ENCODE data around the gene SHISAL1. TPM values are rescaled to one million over a fixed set of nuclear protein-coding genes. Genes with fewer than 3 reads are reported as not detected.

The SHISAL1 gene
- total RNA-seq, 2 experiments from 2014 or later, result not detected

DNA sequence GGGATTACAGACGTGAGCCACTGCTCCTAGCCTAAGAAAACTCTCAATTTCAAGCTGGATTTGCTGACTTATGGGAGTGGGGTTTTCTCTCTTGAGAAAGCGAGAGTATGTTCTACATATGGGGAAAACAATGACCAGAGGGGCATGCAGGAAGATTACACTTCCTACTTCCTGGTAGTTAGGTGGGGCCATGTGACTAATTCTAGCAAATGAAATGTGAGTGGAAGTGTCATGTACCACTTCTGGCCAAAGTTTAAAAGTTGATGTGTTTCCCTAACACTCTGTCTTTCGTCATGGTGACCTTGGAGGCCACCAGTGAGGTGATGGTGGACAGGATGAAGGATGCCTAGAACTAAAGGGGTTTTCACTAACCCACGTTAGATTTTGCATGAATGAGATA is 81.5 kb downstream of the SHISAL1 start:
- Mint-ChIP-seq H3K36me3 (ENCODE audit: low read depth) (no peaks in the 10 kb centered on the region), H3K27ac (no peak overlapping the region), H3K9me3 (peaks cover 10% of the 10 kb centered on the region), H3K27me3 (peaks cover 2% of the 10 kb centered on the region), H3K4me1 (ENCODE audit: low read depth) (no peaks in the 10 kb centered on the region), H3K4me3 (no peak overlapping the region)
- ChIA-PET POLR2A (no interaction called here), CTCF (no interaction called here)
- TF ChIP-seq, protein P1, sequence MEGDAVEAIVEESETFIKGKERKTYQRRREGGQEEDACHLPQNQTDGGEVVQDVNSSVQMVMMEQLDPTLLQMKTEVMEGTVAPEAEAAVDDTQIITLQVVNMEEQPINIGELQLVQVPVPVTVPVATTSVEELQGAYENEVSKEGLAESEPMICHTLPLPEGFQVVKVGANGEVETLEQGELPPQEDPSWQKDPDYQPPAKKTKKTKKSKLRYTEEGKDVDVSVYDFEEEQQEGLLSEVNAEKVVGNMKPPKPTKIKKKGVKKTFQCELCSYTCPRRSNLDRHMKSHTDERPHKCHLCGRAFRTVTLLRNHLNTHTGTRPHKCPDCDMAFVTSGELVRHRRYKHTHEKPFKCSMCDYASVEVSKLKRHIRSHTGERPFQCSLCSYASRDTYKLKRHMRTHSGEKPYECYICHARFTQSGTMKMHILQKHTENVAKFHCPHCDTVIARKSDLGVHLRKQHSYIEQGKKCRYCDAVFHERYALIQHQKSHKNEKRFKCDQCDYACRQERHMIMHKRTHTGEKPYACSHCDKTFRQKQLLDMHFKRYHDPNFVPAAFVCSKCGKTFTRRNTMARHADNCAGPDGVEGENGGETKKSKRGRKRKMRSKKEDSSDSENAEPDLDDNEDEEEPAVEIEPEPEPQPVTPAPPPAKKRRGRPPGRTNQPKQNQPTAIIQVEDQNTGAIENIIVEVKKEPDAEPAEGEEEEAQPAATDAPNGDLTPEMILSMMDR (IDR thresholded peaks at IDR 0.05), result no peak
- intact Hi-C loops (cut with micrococcal nuclease), result no loop called here
- DNase-seq (no peak), ATAC-seq (no peak)

DNA sequence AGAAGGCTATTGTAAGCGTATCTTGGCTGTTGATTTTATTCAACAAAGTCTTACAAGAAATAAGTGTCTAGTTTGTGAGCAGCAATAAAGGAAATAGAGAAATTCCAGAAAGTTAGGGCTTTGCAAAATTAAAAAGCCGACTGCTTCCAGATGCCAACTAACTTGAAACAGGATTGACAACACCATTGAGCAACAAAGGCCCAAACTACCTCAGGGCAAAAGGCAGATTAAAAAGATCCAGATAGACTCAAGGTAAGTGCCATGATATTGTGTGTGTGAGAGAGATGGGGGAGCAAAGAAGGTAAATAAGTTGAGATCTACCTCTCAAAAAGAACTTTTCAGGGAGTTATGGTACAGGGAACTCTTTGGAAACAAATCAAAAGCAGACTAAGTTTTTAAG is 82.9 kb downstream of the SHISAL1 start:
- intact Hi-C loops (cut with micrococcal nuclease), result no loop called here
- CTCF ChIA-PET, result no interaction called here
- H3K9me3 Mint-ChIP-seq, result peaks cover 10% of the 10 kb centered on the region
- TF ChIP-seq, protein P1 (IDR thresholded peaks at IDR 0.05), result no peak
- no peak overlapping the region for H3K27ac Mint-ChIP-seq
- no peak for DNase-seq
- peaks cover 9% of the 10 kb centered on the region for H3K27me3 Mint-ChIP-seq
- H3K36me3 Mint-ChIP-seq (ENCODE audit: low read depth), result no peaks in the 10 kb centered on the region
- no peak for ATAC-seq
- POLR2A ChIA-PET, result no interaction called here
- H3K4me3 Mint-ChIP-seq, result no peak overlapping the region
- H3K4me1 Mint-ChIP-seq (ENCODE audit: low read depth), result no peaks in the 10 kb centered on the region

DNA sequence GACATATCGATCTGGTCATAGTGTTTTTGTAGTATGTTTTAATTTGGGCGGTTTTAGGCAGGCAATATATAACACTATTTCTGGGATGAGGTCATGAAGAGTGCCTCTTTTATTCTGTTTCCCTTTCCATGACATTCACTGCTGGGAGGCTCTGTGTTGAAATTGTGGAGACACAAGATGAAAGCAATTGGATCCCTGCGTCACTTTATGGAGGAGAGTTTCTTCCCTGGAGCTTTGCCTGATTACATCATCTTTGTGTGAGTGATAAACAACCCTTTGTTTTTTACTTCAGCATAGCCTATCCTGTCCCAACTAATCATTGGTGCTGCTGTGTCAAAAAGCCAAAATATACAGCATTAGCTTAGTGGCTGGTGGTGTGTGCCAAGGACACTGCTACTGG is 83.4 kb downstream of the SHISAL1 start:
- peaks cover 9% of the 10 kb centered on the region for H3K27me3 Mint-ChIP-seq
- no peak for ATAC-seq
- no peak overlapping the region for H3K4me3 Mint-ChIP-seq
- H3K36me3 Mint-ChIP-seq (ENCODE audit: low read depth), result no peaks in the 10 kb centered on the region
- no peak overlapping the region for H3K27ac Mint-ChIP-seq
- TF ChIP-seq, protein P1 (IDR thresholded peaks at IDR 0.05), result no peak
- peaks cover 10% of the 10 kb centered on the region for H3K9me3 Mint-ChIP-seq
- ChIA-PET POLR2A (no interaction called here), CTCF (no interaction called here)
- DNase-seq, result no peak
- no peaks in the 10 kb centered on the region for H3K4me1 Mint-ChIP-seq (ENCODE audit: low read depth)
- intact Hi-C loops (cut with micrococcal nuclease), result no loop called here

DNA sequence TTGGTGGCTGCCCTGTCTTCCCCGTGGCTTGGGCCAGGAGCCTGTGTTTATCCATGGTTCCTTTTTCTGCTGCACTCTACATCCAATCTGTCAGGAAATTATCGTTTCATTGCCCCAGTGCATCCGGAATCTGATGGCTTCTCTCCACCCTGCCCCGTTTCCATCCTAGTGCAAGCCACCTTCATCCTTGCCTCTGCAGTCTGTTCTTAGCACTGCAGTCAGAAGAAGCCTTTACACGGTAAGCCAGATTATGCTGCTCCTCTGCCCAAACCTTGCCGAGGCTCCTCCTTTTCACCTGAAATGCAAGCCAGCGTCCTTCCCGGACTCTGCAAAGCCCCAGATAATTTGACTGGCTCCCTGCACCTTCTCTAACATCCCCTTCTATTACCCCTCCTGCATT is 86.9 kb downstream of the SHISAL1 start:
- ChIA-PET CTCF (no interaction called here), POLR2A (no interaction called here)
- H3K36me3 Mint-ChIP-seq (ENCODE audit: low read depth), result no peaks in the 10 kb centered on the region
- TF ChIP-seq, protein P1 (IDR thresholded peaks at IDR 0.05), result no peak
- no peak for ATAC-seq
- no peak overlapping the region for H3K27ac Mint-ChIP-seq
- intact Hi-C loops (cut with micrococcal nuclease), result no loop called here
- H3K4me3 Mint-ChIP-seq, result no peak overlapping the region
- peaks cover 10% of the 10 kb centered on the region for H3K9me3 Mint-ChIP-seq
- DNase-seq, result no peak
- no peaks in the 10 kb centered on the region for H3K4me1 Mint-ChIP-seq (ENCODE audit: low read depth)
- peaks cover 9% of the 10 kb centered on the region for H3K27me3 Mint-ChIP-seq

DNA sequence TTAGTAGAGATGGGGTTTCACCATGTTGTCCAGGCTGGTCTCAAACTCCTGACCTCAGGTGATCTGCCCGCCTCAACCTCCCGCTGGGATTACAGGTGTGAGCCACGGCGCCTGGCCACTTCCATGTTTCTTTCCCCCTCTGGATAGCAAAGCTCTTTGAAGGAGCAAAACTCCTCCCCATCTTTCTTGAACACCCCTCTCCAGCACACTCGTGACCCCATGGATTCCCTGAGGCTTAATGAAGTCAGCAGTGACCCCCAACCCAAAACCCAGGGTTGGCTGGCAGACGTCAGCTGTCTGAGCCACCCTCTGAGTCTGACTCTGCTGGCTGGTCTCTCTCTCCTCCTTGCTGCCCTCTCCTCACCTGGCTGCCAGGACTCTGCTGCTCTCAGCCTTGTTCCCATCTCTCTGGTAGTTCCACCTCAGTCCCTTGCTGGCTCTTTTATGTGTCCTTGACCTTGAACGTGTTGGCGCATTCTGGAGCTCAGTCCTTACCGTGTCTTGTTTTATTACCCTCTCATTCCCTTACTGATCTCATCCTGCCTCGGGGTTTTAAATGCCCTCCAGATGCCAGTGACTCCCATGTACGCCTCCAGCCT is 87.6 kb downstream of the SHISAL1 start:
- CTCF ChIA-PET, result no interaction called here
- intact Hi-C loops (cut with micrococcal nuclease), result no loop called here

More for the DNA sequence above, 87.6 kb downstream of the SHISAL1 start:
- DNase-seq, result no peak
- ATAC-seq, result no peak
- Mint-ChIP-seq H3K4me1 (ENCODE audit: low read depth) (no peaks in the 10 kb centered on the region), H3K4me3 (no peak overlapping the region), H3K36me3 (ENCODE audit: low read depth) (no peaks in the 10 kb centered on the region), H3K27ac (no peak overlapping the region), H3K27me3 (peaks cover 9% of the 10 kb centered on the region), H3K9me3 (peaks cover 10% of the 10 kb centered on the region)
- POLR2A ChIA-PET, result no interaction called here
- TF ChIP-seq, protein P1 (IDR thresholded peaks at IDR 0.05), result no peak

All from activated CD8-positive, alpha-beta T cell treated with anti-CD3 and anti-CD28 coated beads for 36 hours (primary cell).